Activated CD4-positive, alpha-beta T cell treated with anti-CD3 and anti-CD28 coated beads, Interleukin-2, amount 50 U/mL, for 4 hours (primary cell): Measurements from ENCODE around the gene ADARB2.
"Not testable (repeated sequence)": the region's sequence is repeated elsewhere in the genome, so short reads cannot be mapped to it uniquely, and the experiment has no call there.

Source experiments
- DNase-seq, 2 experiments: peaks; one replicate each; pipeline ENCODE4 v3.0.0-alpha.2; 2020

Gene ADARB2

DNA sequence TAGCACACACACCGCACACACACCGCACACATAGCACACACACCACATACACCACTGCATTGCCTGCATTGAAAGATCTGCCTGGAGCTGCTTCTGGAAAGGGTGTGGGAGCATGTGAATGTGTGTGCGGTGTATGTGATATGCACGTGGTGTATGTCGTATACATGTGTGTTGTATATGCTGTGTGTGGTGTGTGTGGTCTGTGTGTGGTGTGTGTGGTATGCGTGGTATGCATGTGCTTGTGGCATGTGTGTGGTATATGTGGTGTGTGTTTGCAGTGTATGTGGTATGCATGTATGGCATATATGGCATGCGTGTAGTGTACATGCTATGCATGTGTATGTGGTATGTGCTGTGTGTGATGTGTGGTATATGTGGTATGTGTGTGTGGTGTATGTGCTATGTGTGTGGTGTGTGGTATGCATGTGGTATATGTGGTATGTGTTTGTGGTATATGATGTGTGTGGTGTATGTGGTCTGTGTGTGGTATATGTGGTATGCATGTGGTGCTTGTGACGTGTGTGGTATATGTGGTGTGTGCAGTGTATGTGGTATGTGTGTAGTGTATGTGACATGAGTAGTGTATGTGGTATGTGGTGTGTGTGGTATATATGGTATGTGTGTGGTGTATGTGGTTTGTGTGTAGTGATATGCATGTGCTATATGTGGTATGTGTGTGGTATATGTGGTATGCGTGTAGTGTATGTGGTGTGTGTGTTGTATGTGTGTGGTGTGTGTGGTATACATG is 505.0 kb downstream of the ADARB2 start:
- DNase-seq, result no peak

DNA sequence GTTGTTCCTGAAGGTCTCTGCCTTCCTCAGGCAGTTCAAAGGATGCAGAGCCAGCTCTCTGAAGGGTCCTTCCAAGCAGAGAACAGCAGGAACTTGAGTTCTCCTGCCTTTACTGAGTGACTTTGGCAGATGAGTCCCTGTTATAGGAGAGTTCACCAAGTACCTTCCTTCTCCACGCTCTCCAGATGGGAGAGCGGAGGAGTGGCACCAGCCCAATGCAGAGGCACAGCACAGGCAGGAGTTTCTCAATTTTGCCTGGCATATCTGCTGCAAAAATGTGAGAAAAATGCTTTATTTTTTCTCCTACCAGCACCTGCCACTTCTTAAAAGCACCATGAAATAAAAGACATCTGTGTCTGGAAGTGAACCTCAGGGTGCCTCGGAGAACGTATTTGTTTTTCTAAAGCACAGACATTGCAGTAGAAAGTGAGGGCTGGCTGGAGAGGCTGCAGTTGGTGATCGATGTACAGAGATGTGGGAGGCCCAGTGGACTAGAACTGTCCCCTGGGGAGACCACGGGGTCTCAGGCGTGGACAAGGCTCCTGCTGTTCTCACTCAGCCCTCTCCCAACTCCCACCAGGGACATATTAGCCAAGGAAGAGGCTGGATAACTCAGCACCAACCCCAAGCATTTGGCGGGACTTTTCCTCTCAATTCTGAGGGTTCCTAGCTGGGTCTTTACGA is 506.6 kb downstream of the ADARB2 start:
- DNase-seq, result no peak

DNA sequence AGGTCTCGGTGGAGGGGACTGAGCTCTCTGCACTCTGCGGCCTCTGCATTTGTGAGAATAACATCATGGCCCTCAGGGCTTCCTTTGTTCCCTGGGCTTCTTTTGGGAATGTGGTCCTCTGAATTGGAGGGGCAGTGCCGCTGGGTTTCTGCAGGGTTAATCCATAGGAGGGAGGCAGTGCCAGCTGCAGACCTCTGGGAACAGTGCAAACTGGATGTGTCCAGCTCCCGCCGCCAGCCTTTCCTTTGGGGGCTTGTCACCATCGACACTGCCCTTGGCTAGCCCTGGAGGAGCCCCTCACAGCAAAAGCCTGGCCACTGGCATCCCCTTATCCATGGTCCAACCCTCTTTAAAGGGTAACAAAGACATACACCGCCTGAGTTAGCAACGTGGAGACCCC is 507.2 kb downstream of the ADARB2 start:
- DNase-seq, result no peak

- no peak for DNase-seq
Observed at GRCh38 chr10:1229574-1229973, 507.8 kb downstream of the ADARB2 start.

GRCh38 chr10:1229116-1229515 is 508.2 kb downstream of the ADARB2 start:
- DNase-seq, result no peak

DNA sequence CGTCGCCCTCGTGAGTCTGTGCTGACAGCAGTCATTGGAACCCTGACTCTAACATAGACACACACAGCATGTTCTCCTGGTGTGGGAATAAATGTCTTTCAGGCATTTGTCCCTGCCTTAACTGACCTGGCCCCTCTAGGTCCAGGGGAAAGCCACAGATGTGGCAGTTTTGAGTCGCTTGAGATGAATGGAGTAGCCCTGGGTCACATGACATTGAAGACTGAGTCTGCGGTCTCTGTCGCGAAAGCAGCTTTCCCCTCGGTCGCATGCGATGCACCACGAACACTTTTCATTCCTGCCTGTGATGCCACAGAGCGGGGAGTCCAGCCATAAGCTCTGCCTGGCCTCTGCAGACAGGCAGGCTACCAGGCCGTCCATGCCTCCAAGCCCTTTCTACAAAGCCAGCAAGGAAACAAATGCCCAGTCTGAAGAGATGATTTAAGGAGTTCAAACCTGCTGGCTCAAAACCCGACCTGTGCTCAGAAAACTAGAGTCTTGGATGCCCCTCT is 508.8 kb downstream of the ADARB2 start:
- no peak for DNase-seq

GRCh38 chr10:1227510-1228402 is 509.6 kb downstream of the ADARB2 start:
- no peak for DNase-seq

- DNase-seq, result not testable (repeated sequence)
Observed at GRCh38 chr10:1226907-1227306, 510.4 kb downstream of the ADARB2 start.

GRCh38 chr10:1219874-1220273 is 517.5 kb downstream of the ADARB2 start:
- not testable (repeated sequence) for DNase-seq

DNA sequence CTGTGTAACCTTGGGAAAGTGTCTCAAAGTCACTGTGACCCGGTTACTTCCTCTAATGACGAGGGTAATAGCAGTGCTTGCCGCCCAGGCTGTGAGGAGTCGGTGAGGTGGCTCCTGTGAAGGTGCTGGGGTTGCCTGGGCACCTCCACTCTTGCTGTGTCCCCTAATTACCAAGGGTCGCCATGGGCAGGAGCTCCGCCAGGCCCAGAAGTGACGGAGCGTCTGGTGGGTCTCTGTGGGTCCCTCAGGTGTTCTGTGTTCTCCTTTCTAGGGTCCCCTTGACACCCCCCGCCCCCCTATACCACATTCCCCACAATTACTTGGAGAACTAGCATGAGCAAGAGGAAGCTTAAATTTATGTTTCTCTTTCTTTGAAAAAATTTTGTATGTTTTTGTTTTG is 519.7 kb downstream of the ADARB2 start:
- DNase-seq, result no peak

GRCh38 chr10:1217237-1217587 is 520.1 kb downstream of the ADARB2 start:
- no peak for DNase-seq

DNA sequence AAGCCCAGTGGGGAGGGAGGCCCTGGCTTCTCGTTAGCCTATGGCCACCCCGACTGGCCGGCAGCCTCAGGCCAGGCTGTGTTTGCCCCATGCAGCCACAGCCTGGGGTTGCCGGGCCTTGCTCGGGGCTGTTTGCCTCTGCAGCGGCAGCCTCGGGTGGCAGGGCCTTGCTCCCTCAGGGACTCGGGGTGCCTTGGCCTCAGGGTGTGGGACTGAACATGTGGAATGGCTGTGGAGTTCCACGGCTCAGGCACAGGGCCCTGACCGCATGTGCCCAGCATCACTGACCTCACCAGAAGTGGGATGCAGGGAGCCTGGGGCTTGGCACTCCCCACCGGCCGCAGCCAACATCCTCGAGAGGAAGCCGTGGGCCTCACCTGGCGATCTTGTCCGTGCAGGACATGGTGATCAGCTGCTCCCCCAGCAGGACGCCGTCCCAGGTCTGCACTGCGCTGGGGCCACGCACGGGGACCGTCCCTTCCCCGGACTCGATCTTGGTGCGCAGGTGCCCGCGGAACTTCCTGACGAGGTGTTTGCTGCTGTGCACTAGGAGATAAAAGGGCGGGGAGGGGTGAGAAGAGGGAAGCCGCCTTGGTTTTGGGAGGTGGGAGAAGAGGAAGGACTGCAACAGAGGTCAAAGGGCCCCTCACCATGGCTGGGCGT is 520.6 kb downstream of the ADARB2 start:
- DNase-seq, result no peak

- DNase-seq, result no peak
Observed at GRCh38 chr10:1215862-1216573, 521.3 kb downstream of the ADARB2 start.

GRCh38 chr10:1214882-1215540 is 522.3 kb downstream of the ADARB2 start:
- DNase-seq, result no peak

GRCh38 chr10:1214071-1214675 is 523.2 kb downstream of the ADARB2 start:
- DNase-seq, result no peak

DNA sequence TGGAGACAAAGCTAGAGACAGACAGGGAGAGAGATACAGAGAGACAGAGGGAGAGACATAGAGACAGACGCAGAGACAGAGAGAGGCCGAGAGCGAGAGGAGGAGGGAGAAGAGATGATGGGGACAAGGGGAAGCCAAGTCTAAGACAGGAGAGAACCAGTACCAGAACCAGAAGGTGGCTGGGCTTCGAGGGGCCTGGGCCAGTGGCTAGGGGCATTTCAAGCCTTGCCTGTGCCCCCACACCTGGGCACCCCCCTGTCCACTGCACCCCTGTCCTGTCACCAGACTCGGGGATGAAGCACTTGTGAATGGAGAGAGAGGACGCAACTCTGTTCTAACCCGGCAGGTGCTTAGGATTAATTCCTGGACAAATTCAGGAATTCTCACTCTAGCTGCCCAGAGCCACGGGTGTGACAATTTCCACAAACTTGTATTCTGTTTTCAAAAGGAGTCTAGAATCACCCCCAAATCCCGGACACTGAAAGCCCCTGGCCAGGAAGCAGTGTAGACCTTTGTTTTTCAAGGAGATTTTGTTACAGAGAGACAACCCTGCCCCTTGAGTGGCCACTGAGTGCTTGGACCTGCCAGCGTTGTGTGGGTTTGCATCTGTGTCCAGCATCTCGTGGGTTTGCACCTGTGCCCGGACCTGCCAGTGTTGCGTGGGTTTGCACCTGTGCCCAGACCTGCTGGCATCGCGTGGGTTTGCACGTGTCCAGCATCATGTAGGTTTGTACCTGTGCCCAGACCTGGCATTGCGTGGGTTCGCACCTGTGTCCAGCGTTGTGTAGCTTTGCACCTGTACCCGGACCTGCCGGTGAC is 523.9 kb downstream of the ADARB2 start:
- no peak for DNase-seq

DNA sequence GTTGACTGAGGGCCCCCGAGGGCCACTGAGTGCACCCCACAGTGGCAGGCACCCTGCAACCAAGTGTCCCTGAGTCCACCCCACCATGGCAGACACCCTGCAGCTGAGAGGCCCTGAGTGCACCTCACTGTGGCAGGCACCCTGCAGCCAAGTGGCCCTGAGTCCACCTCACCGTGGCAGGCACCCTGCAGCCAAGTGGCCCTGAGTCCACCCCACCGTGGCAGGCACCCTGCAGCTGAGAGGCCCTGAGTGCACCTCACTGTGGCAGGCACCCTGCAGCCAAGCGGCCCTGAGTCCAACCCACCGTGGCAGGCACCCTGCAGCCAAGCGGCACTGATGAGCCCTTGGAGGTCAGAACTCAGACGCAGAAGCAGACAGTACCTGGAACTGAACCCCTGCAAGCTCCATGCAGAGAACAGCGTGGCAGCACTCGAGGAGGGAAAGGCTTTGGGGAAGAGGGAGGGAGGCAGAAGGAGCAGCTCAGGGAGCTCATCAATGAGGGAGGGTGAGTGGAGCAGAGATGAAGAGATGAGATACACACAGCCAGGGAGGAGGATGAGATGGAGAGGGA is 524.7 kb downstream of the ADARB2 start:
- no peak for DNase-seq

GRCh38 chr10:1211844-1212570 is 525.3 kb downstream of the ADARB2 start:
- no peak for DNase-seq

GRCh38 chr10:1210667-1211066 is 526.7 kb downstream of the ADARB2 start:
- DNase-seq, result no peak
